Thoracic aorta (tissue), 2 donors: ENCODE results near the gene ZNF516. TPM values are rescaled to one million over a fixed set of nuclear protein-coding genes. Genes with fewer than 3 reads are reported as not detected.

Source experiments
- ATAC-seq: fragments of 150-250 bp; one replicate; pipeline ENCODE4 v1.8.0; 2017; ENCODE audit warnings: low read depth; ENCODE audit not compliant: insufficient number of reproducible peaks, low FRiP score
- DNase-seq: peaks from one replicate; pipeline ENCODE4 v3.0.0-alpha.2; 2020; ENCODE audit warnings: low spot score
- H3K27ac ChIP-seq, 2 donors: fragments of 200-600 bp; sonication (generic); 1 replicate in 1 of 2; 2 replicates in 1 of 2; pipeline ENCODE4 v1.5.1; 2016; ENCODE audit warnings: mild to moderate bottlenecking in 2 of 2, moderate library complexity in 2 of 2
- H3K27me3 ChIP-seq: fragments of 200-600 bp; sonication (generic); replicated peaks from 2 replicates; pipeline ENCODE4 v1.6.0; 2016; ENCODE audit warnings: mild to moderate bottlenecking; ENCODE audit not compliant: insufficient read depth
- H3K36me3 ChIP-seq: fragments of 200-600 bp; sonication (generic); one replicate; pipeline ENCODE4 v1.5.1; 2016
- H3K4me1 ChIP-seq, 2 donors: fragments of 200-600 bp; sonication (generic); 1 replicate in 1 of 2; 2 replicates in 1 of 2; pipeline versions ENCODE4 v1.5.1 to v1.6.0; 2016; ENCODE audit warnings: low read depth in 2 of 2, mild to moderate bottlenecking in 1 of 2; ENCODE audit not compliant: control insufficient read depth in 1 of 2
- H3K4me3 ChIP-seq: fragments of 200-600 bp; sonication (generic); 2 replicates; pipeline ENCODE4 v1.5.1; 2016; ENCODE audit warnings: mild to moderate bottlenecking
- H3K9me3 ChIP-seq: fragments of 200-600 bp; sonication (generic); 2 replicates; pipeline ENCODE4 v1.5.1; 2016
- CTCF ChIP-seq: fragments of 200-600 bp; sonication (generic); IDR thresholded peaks from one replicate; pipeline ENCODE4 v1.5.1; 2019; ENCODE audit warnings: antibody characterized with exemption
- total RNA-seq, 2 donors: library from RNA; depleted of rRNA; stranded (reverse); fragments of >200 nt; gene quantifications; one replicate each; pipeline versions ENCODE4 v1.1.0 to v1.2.3, GENCODE V29; 2016

ZNF516 gene
- total RNA-seq, 2 donors from 2014 or later: 19.5 to 19.8 TPM

- Histone ChIP-seq H3K27me3 (no peaks in the 10 kb centered on the region), H3K4me3 (no peak overlapping the region), H3K4me1 (no peaks in the 10 kb centered on the region), H3K36me3 (no peaks in the 10 kb centered on the region), H3K27ac (no peak overlapping the region), H3K9me3 (peaks cover 22% of the 10 kb centered on the region)
- no peak for ATAC-seq
- DNase-seq: no peak
- TF ChIP-seq CTCF: no peak
Observed at GRCh38 chr18:76328140-76328539, 166.9 kb downstream of the ZNF516 start.

GRCh38 chr18:76323891-76324290 lies 171.2 kb downstream of the ZNF516 start:
- Histone ChIP-seq H3K4me1 (no peaks in the 10 kb centered on the region), H3K27ac (no peak overlapping the region), H3K4me3 (no peak overlapping the region), H3K27me3 (no peaks in the 10 kb centered on the region), H3K9me3 (no peaks in the 10 kb centered on the region), H3K36me3 (no peaks in the 10 kb centered on the region)
- TF ChIP-seq CTCF: no peak
- no peak for DNase-seq
- ATAC-seq: no peak

- no peak for ATAC-seq
- TF ChIP-seq CTCF: no peak
- Histone ChIP-seq H3K4me1 (no peaks in the 10 kb centered on the region), H3K9me3 (no peaks in the 10 kb centered on the region), H3K4me3 (no peak overlapping the region), H3K36me3 (no peaks in the 10 kb centered on the region), H3K27ac (no peak overlapping the region), H3K27me3 (no peaks in the 10 kb centered on the region)
- DNase-seq: no peak
Observed at GRCh38 chr18:76322686-76323085, 172.4 kb downstream of the ZNF516 start.

- ATAC-seq: no peak
- H3K27me3 ChIP-seq: no peaks in the 10 kb centered on the region
- no peak overlapping the region for H3K4me3 ChIP-seq
- DNase-seq: no peak
- no peaks in the 10 kb centered on the region for H3K9me3 ChIP-seq
- TF ChIP-seq CTCF: no peak
- no peaks in the 10 kb centered on the region for H3K36me3 ChIP-seq
- H3K4me1 ChIP-seq: no peaks in the 10 kb centered on the region
- no peak overlapping the region for H3K27ac ChIP-seq
Observed at GRCh38 chr18:76319366-76319765, 175.7 kb downstream of the ZNF516 start.

- no peak overlapping the region for H3K4me3 ChIP-seq
- TF ChIP-seq CTCF: no peak
- H3K9me3 ChIP-seq: no peaks in the 10 kb centered on the region
- DNase-seq (no peak), ATAC-seq (no peak)
- no peak overlapping the region for H3K27ac ChIP-seq
- no peaks in the 10 kb centered on the region for H3K36me3 ChIP-seq
- H3K27me3 ChIP-seq: no peaks in the 10 kb centered on the region
- no peaks in the 10 kb centered on the region for H3K4me1 ChIP-seq
Observed at GRCh38 chr18:76318607-76319006, 176.4 kb downstream of the ZNF516 start.
